Skin epidermis (tissue), 12 donors: Measurements from ENCODE around the gene PRKCSH.
"Not testable (repeated sequence)": the region's sequence is repeated elsewhere in the genome, so short reads cannot be mapped to it uniquely, and the experiment has no call there.

Experiments used
- H3K27ac ChIP-seq, 21 experiments: fragments of 200-600 bp; sonication (generic) in 11 of 21; one replicate each; pipeline ENCODE4 v1.5.0; 2020; ENCODE audit warnings: mild to moderate bottlenecking in 3 of 21, inconsistent platforms in 2 of 21, moderate library complexity in 2 of 21
- H3K4me3 ChIP-seq, 7 experiments: fragments of 200-600 bp; sonication (generic) in 2 of 7; one replicate each; pipeline ENCODE4 v1.5.0; 2020; ENCODE audit warnings: inconsistent platforms in 2 of 7, mild to moderate bottlenecking in 2 of 7, moderate library complexity in 1 of 7

Gene PRKCSH

DNA sequence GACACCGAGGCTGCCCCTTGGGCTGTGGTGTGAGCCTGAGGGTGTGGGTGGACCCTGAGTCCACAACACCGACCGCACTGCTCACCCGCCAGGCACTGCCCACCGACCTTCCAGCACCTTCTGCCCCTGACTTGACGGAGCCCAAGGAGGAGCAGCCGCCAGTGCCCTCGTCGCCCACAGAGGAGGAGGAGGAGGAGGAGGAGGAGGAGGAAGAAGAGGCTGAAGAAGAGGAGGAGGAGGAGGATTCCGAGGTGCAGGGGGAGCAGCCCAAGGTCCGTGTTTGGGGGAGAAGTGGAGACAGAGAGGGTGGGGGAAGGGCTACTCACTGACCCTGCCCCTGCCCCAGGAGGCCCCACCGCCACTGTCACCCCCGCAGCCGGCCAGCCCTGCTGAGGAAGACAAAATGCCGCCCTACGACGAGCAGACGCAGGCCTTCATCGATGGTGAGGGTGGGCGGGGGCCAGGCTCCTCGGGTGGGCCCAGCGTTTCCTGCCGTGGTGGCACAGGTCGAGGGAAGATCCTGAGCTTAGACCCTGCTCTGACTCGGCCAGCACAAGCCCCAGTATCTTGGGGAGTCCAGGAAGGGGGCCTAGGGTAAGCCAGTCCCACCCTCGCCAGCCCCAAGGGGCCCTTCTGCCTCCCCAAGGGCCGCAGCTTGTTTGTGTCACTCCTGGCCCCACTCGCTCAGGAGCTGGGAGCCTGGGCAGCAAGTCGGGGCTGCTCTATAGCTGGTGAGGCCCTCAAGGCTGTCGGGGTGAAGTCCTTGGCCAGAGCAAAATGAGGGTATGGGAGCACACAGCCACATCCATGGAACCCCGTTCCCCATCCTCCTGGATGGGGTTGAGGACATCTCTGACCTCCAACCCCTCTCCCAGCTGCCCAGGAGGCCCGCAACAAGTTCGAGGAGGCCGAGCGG lies 12.2 kb downstream of the PRKCSH start:
- no peak overlapping the region for H3K4me3 ChIP-seq

DNA sequence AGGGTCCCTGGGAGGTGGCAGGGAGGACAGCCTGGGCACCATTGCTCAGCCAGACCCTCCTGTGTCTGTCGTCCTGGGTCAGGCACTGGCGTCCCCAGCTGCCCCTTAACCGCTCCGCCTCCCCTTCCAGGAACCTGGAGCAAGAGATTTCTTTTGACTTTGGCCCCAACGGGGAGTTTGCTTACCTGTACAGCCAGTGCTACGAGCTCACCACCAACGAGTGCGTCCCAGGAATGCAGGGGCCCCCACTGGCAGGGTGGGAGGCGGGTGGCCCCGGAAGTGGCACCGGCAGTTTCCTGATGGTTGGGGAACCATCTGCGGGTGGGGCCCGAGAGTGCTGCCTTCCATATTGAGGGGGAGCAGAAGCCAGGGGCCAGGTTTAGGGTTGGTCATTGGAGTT lies 13.0 kb downstream of the PRKCSH start:
- Histone ChIP-seq H3K4me3 (no peak overlapping the region), H3K27ac (no peak overlapping the region)

More for the DNA sequence above, 12.2 kb downstream of the PRKCSH start:
- peak overlapping the region in 2 of 21 experiments; percentile 2 to 29 for H3K27ac ChIP-seq

DNA sequence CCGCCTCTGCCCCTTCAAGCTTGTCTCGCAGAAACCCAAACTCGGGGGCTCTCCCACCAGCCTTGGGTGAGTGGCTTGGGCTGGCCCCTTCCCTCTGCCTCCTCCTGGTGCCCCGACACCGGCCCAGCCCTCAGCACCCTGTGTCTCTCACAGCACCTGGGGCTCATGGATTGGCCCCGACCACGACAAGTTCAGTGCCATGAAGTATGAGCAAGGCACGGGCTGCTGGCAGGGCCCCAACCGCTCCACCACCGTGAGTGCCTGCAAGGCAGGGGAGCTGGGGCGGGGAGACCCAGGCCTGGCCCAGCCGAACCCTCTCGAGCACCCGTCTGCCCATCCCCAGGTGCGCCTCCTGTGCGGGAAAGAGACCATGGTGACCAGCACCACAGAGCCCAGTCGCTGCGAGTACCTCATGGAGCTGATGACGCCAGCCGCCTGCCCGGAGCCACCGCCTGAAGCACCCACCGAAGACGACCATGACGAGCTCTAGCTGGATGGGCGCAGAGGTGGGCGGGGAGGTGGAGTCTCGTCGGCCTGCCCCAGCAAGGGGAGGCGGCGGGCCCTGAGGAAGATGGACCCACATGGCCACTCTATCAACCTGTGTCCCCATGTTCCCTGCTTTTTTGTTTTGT lies 13.6 kb downstream of the PRKCSH start:
- H3K27ac ChIP-seq, result no peak overlapping the region
- H3K4me3 ChIP-seq, result no peak overlapping the region

DNA sequence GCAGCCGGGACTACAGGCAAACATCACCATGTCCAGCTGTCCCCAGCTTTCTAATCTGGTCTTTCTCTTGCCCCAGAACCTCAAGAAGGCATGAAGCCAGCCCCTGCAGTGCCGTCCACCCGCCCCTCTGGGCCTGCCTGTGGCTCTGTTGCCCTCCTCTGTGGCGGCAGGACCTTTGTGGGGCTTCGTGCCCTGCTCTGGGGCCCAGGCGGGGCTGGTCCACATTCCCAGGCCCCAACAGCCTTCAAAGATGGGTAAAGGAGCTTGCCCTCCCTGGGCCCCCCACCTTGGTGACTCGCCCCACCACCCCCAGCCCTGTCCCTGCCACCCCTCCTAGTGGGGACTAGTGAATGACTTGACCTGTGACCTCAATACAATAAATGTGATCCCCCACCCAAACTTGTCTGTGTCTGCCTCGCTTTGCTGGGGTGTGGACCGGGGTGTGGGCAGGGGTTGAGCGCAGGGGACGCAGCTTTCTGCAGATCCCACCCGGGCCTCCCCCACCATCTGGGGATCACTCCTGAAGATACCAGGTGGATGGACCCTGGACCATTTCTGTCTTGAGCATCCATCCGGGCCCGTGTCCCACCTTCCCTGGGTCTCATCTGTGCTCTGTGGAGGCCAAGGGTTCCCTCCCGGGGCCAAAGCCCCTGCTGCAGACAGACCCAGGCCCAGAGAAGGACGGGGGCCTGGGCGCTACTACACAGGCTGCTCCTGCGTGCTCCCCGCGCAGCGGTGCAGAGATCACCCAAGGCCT lies 15.3 kb downstream of the PRKCSH start:
- Histone ChIP-seq H3K27ac (no peak overlapping the region), H3K4me3 (no peak overlapping the region)

DNA sequence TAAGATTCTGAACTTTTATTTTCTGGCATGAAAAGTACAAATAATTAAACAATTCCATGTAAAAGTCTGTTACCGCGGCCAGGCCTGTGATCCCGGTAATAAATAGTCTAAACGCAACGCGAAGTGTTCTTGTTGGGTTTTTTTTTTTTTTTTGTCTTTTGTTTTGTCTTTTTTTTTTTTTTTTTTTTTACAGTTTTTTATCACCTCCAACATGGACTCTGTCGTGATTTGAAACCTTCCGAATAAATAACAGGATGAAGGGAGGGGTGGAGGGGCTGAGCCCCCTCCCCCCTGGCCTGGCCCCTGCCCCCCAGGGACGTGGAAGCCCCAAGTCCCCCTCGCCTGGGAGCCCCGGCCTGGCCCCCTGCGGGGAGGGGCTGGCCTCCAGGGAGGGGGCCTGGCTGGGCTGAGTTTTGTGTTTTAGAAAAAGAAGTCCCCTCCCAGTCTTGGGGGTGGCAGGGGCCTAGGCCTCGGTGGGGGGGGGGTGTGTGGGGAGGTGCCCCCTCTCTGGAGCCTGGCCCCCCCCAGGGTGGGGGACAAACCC lies 16.0 kb downstream of the PRKCSH start:
- Histone ChIP-seq H3K4me3 (no peak overlapping the region), H3K27ac (no peak overlapping the region)

DNA sequence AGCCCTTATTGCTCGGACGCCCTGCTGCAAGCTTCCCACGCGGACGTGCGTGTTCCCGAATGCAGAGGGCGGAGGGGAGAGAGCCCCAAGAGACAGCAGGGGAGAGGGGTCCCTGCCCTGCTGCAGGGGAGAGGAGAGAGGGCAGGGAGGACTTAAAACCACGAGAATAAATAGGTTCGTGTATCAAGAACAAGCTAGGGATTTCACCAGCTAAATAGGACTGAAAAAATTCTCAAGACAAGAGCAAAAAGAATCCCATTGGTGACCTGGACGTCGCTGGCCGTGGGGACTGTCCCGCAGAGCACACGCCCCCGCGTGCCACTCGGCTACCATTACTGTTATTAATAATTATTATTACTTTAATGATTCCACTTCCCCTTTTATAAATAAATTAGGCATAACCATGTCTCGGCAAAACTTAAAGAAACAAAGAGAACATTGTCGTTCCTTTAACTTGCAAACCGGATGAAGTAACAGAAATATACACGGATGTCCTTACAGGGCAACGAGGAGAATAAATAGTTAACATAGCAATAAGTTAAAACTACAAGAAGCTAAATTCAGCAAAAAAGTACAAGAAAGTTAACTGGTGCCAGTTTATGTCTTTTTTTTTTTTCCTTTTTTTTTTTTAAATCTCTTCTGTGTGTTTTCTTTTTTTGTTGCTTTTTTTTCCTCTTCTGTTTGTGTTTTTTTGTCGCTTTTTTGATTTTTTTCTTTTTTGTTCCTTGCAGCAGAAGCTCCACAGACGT lies 16.6 kb downstream of the PRKCSH start:
- Histone ChIP-seq H3K27ac (no peak overlapping the region), H3K4me3 (no peak overlapping the region)

DNA sequence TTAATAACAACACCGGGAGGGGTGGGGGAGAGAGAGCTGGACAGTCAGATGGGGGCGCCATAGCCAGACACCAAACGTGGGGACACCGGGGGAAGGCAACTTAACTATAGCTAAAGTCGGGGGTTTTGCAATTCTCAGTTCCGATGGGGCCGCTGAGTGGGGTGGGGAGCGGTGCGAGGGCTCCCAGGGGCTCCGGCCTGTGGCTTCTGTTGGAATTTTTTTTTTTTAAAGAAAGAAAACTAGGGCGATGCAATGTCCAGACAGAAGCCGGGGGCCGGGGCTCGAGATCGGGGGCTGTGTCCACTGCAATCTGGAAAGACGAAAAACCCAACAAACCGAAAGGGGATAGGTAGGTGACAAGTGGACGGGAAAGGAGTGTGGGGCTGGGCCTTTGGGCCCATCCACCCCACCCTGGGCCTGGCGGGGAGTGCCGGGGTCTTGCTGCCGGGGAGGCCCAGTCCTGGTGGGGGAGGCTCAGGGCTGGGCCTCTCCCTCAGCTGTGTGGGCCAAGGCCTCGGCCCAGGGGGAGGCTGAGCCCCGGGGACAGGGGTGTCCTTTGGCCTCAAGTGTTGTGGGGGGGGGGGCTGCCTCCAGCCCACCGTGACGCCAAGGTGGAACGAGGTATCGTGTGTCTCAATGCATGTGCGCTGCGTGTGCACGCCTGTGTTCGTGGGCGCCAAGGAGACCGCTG lies 17.3 kb downstream of the PRKCSH start:
- H3K27ac ChIP-seq, result no peak overlapping the region
- no peak overlapping the region for H3K4me3 ChIP-seq

DNA sequence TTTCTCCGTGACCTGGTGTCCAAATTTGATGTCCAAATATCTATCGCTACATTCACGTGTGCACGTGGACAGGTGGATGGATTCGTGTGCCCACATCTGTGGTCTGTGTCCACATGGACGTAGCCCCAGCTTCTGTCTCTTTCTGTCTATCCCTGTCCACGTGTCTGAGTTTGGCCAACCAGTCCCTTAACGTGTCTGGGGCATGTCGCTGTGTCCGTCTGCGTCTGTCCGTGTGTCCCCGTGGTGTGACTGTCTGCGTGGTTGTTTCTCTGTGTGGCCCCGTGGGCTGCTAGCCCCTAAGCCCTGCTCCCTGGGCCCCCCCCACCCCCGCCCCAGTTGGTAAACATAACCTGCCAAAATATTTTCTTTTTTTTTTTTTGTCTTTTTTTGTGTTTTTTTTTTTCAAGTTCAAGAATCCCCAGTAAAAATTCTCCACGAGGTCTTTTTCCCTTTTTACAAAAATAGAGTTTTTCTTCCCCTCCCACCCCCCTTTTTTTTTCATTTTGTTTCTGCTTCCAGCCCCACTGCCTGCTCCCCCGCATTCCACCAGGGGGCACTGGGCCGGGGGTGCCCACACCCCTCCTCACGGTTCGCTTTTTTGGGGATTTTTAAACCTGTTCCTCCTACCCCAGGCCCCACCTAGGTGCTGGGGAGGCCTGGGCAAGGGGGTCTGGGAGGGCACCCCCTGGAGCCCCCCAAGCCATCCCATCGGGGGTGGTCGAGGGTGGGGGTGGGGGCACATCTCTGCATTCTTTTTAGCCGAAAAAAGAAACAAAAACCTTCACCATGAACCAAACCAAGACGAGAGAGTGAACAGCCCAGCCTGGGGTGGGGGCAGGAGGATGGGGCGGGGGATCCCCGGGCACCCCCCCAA lies 18.3 kb downstream of the PRKCSH start:
- Histone ChIP-seq H3K4me3 (no peak overlapping the region), H3K27ac (no peak overlapping the region)

DNA sequence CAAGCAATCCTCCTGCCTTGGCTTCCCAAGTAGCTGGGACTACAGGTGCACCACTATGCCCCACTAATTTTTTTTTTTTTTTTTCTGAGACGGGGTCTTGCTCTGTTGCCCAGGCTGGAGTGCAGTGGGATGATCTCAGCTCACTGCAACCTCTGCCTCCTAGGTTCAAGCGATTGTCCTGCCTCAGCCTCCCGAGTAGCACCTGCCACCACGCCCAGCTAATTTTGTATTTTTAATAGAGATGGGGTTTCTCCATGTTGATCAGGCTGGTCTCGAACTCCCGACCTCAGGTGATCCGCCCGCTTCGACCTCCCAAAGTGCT lies 19.8 kb downstream of the PRKCSH start:
- H3K4me3 ChIP-seq, H3K27ac ChIP-seq: not testable (repeated sequence)

DNA sequence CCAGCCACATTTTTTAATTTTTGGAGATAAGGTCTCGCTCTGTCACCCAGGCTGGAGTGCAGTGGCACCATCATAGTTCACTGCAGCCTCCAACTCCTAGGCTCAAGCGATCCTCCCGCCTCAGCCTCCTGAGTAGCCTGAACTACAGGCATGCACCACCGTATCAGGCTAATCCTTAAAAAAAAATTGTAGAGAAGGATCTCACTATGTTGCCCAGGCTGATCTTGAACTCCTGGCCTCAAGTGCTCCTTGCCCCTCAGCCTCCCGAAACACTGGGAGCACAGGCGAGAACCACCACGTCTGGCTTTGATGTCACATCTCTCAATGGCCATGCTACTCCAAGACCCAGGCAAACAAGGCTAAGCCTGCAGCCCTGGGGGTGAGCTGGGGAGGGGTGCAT lies 21.2 kb downstream of the PRKCSH start:
- Histone ChIP-seq H3K4me3 (no peak overlapping the region), H3K27ac (no peak overlapping the region)

DNA sequence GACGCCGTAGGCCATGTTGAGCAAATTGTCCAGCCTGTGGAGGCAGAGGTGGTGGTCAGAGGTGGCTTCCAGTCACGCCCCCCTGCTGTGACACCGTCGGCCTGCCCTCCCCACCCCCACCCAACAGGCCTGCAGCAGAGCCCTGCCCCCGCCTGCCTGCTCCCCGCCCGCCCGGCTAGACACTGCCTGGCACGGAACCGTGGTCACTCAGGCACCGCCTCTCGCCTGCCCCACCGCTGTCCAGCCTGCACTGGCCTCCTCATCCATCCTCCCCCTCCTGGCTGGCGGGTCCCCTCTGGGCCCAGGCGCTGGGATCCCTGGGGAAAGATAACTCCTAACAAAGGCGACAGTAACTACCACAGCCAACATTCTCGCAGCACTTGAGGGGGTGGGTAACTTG lies 21.7 kb downstream of the PRKCSH start:
- Histone ChIP-seq H3K4me3 (no peak overlapping the region), H3K27ac (no peak overlapping the region)

DNA sequence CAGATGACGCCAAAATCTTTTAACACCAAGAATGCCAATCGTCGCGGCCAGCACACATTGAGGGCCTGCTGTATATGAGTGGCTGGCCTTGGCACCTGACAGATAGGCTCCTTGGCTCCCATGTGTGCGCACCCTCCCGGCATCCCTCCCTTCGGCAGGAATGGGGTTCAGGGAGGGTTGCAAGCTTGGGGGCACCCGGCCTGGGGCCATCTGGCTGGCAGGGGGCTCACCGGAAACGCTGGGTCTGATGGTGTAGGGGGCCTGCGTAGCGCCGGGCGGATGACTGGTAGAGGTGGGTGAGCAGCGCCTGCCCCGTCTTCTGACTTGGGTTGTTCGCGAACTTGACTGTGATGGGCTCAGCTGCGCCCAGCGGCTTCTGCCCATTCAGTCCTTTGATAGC lies 22.4 kb downstream of the PRKCSH start:
- H3K27ac ChIP-seq, result no peak overlapping the region
- H3K4me3 ChIP-seq, result no peak overlapping the region

DNA sequence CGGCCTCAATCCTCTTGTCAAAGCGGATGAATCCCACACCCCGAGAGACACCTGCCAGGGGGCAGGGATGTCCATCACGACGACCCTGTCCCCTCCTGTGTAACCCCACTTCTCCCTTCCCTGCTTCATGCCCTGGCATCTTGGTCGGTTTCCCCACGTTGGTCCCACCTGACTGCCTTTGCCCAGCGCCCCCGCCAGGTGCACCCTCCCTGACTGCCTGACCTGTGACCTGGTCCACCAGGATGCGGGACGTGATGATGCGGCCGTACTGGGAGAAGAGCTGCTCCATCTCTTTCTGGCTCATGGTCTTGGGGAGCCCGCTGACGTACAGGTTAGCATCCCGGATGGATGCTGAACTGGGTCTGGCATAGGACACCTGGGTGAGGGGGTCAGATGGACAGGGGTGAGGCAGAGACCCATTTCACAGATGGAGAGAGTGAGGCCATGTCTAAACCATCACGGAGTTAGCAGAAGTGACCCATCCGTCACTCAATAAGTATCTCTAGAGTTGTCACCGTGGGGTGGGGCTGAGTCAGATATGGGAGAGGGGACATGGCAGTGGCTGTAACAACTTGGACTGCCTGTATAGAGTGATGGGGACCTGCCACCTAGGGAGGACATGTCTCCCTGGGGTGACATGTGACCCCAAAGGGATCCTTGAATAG lies 22.9 kb downstream of the PRKCSH start:
- no peak overlapping the region for H3K4me3 ChIP-seq

DNA sequence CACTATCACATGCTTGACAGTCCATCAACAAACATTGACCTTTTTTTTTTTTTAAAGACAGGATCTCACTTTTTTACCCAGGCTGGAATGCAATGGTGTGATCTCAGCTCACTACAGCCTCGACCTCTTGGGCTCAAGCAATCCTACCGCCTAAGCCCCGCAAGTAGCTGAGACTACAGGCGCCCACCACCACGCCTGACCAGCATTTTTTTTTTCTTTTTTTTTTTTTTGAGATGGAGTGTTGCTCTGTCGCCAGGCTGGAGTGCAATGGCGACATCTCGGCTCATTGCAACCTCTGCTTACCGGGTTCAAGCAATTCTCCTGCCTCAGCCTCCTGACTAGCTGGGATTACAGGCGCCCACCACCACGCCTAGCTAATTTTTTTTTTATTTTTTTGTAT lies 23.5 kb downstream of the PRKCSH start:
- H3K27ac ChIP-seq, H3K4me3 ChIP-seq: not testable (repeated sequence)

More for the DNA sequence above, 22.9 kb downstream of the PRKCSH start:
- H3K27ac ChIP-seq, result no peak overlapping the region

DNA sequence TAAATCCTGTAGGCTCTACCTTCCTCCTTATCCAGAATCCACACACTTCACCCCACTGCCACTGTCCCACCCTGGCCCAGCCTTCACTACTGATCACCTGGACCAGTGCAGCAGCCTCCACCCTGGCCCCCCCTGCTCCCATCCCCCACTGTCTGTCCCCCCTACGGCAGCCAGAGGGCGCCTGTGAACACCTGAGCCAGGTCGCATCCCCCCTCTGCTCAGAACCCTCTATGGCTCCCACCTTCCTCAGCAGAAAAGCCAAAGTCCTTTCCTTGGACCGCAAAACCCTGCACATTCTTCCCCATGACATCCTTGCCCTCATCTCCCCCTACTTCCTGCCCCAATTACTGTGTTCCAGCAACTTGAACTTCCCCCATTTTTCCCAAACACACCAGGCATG lies 24.8 kb downstream of the PRKCSH start:
- Histone ChIP-seq H3K27ac (no peak overlapping the region), H3K4me3 (no peak overlapping the region)

DNA sequence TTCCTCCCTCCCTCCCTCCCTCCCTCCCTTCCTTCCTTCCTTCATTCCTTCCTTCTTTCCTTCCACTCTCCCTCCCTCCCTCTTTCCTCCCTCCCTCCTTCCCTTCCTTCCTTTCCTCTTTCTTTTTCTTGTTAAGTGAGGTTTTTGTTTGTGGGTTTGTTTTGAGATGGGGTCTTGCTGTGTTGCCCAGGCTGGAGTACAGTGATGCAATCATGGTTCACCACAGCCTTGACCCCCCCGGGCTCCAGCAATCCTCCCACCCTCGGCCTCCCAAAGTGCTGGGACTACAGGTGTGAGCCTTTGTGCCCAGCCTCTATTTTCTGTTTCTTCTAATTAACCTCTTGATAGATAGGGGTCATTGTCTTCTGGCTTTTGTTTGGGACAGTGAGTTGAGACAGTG lies 26.0 kb downstream of the PRKCSH start:
- no peak overlapping the region for H3K4me3 ChIP-seq
- H3K27ac ChIP-seq, result no peak overlapping the region

DNA sequence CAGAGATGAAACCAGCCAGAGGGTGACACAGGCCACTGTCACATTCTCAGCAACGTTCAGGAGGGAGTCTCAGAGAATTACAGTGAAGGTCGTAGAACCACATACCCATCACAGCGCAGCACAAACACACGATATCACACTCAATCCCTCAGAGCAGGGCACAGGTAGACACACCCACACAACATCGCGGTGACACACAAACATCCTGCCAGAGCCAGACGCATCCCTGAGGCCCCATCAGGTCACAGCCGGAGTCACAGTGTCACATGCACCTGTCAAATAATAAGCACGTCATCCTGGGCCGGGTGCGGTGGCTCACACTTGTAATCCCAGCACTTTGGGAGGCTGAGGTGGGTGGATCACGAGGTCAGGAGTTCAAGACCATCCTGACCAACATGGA lies 28.0 kb downstream of the PRKCSH start:
- no peak overlapping the region for H3K27ac ChIP-seq

More for the DNA sequence above, 28.0 kb downstream of the PRKCSH start:
- no peak overlapping the region for H3K4me3 ChIP-seq
